ENCODE results near the gene TEX11.
"Not testable (repeated sequence)": the region's sequence is repeated elsewhere in the genome, so short reads cannot be mapped to it uniquely, and the experiment has no call there.

TEX11 gene

DNA sequence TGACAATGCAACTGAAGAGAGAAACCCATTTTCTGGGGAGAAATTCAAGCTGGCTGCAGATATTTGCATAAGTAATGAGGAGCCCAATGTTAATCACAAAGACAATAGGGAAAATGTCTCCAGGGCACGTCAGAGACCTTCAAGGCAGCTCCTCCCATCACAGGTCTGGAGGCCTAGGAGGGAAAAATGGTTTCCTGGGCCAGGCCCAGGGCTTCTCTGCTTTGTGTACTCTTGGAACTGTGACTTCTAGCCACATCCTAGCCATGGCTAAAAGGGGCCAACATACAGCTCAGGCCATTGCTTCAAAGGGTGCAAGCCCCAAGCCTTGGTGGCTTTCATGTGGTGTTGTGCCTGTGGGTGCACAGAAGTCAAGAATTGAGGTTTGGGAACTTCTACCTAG, 321.4 kb downstream of the TEX11 start:
- not testable (repeated sequence) for DNase-seq (ENCODE audit: low read depth)

DNA sequence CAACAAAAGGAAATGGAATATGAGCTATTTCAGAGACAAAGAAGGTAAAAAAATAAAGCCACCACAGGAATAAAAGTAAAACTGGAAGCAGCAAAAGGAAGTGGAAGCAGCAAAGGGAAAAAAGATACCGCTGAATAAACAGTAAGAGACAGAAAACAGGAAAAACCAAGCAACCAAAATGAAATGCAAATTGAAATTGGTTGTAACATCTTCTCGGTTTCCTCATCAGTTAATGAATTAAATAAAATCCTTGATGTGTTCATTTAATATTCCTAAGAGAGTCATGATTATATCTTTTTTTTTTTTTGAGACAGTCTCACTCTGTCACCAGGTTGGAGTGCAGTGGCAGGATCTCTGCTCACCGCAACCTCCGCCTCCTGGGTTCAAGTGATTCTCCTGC, 331.1 kb downstream of the TEX11 start:
- DNase-seq (ENCODE audit: low read depth): no peak

DNA sequence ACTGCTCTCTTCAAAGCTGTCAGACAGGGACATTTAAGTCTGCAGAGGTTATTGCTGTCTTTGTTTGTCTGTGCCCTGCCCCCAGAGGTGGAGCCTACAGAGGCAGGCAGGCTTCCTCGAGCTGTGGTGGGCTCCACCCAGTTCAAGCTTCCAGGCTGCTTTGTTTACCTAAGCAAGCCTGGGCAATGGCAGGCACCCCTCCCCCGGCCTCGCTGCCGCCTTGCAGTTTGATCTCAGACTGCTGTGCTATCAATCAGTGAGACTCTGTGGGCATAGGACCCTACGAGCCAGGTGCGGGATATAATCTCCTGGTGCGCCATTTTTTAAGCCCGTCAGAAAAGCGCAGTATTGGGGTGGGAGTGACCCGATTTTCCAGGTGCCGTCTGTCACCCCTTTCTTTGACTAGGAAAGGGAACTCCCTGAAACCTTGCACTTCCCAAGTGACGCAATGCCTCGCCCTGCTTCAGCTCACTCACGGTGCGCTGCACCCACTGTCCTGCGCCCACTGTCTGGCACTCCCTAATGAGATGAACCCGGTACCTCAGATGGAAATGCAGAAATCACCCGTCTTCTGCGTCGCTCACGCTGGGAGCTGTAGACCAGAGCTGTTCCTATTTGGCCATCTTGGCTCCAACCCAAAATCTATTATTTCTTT, 338.5 kb downstream of the TEX11 start:
- not testable (repeated sequence) for DNase-seq (ENCODE audit: low read depth)

DNA sequence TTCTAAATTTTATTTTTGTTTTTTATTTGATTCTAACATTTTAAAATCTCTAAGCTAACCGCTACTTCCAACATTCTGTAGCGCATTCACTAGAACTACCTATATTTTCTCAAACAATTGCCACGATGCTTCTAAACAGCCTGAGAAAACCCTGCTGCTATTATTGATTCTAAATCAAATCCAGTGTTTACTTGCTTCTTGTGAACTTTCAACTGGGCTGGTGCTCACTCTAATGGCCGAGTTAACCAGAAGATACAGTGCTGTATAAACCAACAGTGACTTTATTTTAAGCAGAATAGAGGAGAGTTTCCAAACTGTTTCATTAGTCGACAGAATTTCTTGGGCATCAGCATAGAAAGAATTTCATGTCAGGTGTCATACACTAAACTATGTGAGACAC, 353.6 kb downstream of the TEX11 start:
- no peak for DNase-seq (ENCODE audit: low read depth)

DNA sequence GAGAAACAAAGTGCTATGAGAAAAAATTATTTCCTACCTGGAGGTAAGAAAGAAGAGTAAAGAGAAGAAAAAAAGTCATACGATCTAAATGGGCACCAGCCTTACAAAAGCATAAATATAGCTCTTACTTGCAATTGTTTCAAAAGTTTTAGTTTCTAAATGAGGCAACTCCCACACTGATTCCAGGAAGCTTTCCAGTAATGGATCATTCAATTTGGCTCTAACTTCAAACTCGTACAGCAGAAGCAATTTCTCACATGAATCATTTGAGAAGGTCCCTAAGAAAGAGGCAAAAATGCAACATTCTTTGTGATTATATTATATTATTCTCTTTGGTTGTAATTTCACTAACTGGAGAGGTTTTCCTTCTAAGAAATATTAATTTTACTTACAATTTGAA, 354.0 kb downstream of the TEX11 start:
- no peak for DNase-seq (ENCODE audit: low read depth)

DNA sequence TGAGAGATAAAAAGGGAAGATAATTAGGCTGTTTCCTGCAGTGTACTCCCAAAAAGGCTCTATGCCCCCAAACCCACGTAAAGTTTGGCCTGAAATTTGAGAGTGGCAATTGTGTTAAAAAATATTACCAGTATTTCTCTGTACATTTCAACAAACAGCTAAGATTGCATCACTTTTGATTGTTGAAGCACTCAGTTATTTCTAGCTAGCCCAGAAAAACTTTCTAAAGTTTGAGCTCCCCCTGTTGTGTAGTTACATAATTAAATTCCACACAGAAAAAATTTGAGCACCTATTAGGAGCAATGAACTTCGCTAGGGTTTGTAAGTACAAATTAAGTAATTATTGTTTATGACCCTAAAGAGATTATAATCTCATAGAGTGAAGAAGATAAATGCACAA, 354.4 kb downstream of the TEX11 start:
- no peak for DNase-seq (ENCODE audit: low read depth)

DNA sequence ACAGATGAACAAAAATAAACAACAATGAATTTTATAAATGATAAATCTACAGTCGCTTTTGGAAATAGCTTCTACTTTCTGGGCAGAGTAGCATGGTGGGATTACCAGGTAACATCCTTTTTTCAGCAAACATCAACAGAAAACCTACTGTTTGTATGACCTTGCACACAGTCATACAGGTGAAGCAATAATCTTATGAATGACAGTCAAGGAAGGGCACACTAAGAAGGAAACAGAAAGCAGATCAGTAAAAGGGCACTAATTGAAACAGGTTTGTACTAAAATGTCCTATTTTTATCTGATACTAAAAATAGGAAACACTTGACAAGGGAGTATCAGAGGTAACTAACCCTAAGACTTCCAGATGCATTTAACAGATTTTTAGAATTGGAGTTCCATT, 355.0 kb downstream of the TEX11 start:
- no peak for DNase-seq (ENCODE audit: low read depth)

DNA sequence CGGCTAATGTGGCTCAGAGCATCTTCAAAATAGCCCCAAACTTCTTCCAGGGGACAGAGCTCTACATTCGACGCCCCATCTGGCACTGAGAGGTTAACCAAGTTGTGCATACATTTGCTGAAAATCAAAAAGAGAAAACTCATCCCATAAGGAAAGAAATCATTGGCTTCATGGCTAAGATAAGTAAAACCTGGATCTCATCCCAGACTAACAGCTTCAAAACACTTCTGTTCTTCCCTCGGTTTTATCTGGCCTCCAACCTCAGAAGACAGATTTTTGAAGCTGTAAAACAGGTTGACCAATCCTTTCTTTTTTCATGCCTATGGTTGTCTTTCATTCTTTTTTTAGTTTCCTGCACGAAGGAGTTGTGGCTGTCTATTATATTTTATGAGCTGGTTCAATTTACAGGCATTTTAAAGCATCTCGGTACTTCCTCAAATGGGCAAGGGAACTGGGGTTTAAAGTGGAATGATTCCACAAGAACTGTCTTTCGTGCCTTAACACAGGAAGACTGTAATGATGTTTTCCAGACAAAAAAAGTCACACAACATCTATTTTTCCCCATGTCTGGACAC, 356.3 kb downstream of the TEX11 start:
- no peak for DNase-seq (ENCODE audit: low read depth)

DNA sequence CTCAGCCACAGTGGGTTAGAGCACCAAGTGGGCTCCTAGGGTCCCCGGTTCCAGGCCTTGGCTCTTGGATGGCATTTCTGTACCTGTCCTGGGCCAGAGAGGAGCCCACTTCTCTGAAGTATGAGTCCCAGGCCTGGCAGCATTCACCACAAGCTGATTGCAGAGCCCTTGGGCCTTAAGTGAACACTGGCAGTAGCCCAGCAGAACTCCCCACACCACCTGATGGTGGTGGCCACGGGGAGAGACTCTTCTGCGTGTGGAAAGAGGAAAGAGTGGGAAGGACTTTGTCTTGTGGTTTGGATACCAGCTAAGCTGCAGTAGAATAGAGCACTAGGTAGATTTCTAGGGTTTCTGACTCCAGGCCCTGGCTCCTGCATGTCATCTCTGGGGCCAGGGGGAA, 359.1 kb downstream of the TEX11 start:
- DNase-seq (ENCODE audit: low read depth): no peak

DNA sequence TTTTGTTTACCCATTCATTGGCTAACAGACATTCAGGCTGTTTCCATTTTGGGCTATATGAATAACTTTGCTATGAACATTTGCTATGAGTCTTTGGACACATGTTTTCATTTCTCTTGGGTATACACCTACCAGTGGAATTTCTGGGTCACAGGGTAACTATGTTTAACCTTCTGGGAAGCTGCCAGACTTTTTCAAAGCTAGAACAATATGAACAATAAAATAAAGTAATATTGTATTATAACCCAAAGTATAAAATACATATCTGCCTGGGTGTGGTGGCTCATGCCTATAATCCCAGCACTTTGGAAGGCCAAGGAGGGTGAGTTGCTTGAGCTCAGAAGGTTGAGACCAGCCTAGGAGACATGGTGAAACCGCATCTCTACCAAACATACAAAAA, 373.3 kb downstream of the TEX11 start:
- no peak for DNase-seq (ENCODE audit: low read depth)

DNA sequence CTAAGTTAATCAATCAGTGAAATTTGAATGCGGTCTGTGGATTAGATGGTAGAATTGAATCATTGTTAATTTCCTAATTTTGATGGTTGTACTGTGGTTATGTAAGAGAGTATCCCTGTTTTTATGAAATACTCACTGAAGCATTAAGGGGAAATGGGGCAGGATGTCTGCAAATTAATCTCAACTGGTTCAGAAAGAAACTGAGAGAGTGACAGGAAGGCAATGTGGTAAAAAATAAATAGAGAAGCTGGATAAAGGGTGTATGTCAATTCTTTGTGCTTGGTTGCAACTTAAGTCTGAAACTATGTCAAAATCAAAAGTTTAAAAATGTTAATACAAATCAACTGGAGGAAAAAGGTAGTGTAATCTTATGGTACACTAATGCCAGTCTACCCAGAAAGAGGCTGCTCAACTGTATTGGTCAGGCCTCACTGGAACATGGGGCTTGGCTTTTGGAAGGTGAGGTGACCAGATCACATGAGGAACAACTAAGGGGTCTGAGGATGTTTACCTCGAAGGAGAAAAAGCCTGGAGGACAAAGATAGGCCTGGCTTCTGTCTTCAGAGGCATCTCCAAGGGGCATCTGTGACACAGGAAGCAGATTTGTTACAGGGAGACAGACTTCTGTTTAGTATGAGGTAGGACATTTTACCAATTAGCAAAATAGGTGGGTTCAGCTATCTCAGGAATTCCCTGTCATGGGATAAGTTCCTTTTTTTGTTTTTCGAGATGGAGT, 380.7 kb downstream of the TEX11 start:
- no peak for DNase-seq (ENCODE audit: low read depth)

DNA sequence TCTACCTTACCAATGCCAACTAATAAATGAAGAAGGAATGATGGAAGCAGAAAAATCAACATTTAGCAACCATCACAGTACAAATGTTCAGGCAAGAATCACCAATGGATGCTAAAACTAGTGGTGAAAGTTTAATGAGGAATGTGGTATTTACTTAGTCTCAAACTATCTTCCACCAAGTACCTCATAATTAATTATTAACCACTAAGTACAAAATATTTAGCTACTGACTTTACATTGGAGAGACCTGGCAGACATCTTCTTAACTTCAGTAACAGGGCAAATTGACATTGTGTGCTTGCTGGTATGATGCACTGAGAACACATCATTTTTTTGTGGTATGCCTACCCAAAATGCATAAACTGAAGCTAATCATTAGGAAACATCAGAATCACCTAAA, 381.5 kb downstream of the TEX11 start:
- DNase-seq (ENCODE audit: low read depth): no peak

DNA sequence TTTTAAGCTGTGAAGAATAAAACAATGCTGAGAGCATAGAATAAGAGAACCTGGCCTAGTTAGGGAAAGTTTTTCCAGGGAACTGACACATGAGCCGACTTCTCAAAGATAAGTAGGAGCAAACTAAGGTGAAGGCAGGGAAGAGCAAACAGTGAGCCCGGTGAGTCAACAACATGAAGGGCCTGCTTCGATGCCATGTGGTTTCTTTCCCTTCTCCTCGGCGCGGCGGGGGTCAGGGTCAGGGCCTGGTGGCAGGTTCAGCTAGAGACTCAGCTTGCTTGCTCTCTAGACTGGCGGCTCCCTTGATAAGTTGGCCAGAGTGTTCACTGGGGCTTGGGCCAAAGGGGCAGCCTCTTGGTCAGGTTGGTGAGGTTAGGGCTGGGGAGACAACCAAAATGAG, 382.8 kb downstream of the TEX11 start:
- no peak for DNase-seq (ENCODE audit: low read depth)

DNA sequence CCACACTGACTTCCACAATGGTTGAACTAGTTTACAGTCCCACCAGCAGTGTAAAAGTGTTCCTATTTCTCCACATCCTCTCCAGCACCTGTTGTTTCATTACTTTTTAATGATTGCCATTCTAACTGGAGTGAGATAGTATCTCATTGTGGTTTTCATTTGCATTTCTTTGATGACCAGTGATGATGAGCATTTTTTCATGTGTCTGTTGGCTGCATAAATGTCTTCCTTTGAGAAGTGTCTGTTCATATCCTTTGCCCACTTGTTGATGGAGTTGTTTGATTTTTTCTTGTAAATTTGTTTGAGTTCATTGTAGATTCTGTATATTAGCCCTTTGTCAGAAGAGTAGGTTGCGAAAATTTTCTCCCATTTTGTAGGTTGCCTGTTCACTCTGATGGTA, 392.8 kb downstream of the TEX11 start:
- not testable (repeated sequence) for DNase-seq (ENCODE audit: low read depth)

DNA sequence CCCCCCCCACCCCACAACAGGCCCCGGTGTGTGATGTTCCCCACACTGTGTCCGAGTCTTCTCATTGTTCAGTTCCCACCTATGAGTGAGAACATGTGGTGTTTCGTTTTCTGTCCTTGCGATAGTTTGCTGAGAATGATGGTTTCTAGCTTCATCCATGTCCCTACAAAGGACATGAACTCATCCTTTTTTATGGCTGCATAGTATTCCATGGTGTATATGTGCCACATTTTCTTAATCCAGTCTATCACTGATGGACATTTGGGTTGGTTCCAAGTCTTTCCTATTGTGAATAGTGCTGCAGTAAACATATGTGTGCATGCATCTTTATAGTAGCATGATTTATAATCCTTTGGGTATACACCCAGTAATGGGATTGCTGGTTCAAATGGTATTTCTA, 393.2 kb downstream of the TEX11 start:
- DNase-seq (ENCODE audit: low read depth): not testable (repeated sequence)

DNA sequence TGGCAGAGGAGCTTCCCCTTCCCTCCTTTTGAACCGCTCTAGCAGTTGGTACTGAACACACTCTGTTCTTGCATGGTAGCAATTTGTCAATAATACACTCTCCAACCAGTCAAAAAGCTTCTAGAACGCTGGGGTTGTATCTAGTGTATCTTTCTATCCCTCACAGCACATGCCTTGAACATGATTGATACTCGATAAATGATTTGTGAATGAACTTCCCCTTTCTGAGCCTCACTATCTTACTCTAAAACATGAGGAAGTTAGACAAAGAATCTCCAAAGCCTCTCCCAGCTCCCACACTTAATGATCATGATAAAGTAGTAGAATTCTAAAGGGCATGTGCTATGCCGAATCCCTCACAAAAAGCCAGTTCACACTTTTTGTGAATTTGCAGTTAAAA, 399.4 kb downstream of the TEX11 start:
- DNase-seq (ENCODE audit: low read depth): no peak

DNA sequence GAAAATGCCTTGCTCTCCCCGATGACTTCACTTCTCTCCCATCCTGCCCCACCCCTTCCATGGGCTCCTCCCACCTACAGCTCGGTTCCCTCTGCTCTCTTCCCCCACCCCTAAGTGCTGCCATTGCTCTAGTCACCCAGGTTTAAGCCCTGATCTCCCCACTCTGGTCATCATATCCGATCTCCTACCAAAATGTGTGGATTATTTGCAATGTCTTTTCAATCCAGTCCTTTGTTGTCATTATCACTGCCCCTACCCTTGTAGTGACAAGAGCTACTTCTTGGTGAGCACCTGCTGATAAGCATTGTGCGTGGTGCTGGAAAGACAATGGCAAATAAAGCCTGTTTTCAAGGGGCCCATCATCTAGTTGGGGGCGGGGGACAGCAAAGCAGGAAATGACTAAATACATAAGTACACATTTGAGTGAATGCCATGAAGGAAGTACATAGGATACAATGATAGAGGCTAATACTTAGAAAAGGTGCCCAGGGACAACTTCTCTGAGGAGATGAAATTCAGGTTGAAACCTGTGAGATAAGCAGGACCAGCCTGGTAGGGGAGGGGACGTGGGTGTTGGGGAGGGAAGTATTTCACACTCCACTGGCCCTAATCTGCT, 400.1 kb downstream of the TEX11 start:
- DNase-seq (ENCODE audit: low read depth): no peak

DNA sequence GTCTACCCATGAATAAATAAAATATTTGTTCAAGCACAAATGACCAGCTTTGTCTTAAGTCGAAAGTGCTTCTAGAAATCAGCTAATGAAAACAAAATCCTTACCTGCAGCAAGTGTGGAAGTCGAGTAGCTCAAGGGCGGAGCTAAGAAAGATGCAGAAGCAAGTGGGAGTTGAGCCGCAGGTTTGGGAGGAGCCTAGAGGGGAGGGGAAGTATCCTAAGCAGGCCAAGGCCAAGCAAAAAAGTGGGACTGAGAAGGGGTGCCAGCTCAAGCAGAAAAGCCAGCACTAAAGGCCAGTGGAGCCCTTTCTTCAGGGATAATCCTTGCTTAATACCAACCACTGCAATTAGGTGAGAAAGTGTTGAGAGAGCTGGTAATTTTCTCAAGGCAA, 403.1 kb downstream of the TEX11 start:
- no peak for DNase-seq (ENCODE audit: low read depth)

DNA sequence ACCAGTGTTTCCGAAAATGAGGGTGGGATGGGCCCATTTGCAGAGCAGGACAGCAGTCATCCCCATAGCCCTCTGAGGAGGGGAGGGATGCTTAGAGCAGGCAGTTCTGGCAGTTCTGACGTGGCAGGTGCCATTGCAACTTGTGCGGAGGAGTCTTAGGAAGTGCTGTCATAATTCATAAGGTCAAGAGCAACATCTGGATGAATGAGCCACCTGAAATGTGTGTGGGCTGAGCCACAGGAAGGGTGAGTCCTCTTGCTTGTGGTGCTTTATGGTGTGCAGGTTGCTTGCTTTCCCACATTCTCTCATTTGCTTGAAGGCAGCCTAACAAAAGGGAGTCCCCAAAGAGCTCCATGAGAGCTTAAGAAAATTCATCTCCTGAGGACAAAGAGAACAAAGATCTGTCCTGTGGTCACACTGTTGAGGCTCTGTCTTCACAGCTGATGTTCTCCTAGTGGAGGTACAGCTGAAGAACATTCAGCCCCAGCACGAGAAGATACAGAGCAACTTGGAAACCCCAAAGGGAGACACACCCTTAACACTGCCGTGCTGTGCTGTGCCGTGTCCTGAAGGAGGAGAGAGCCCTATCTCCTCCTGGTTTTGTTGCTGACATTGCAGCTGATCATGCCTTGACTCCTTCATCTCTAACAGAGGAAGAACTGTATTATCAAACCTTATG, 403.6 kb downstream of the TEX11 start:
- no peak for DNase-seq (ENCODE audit: low read depth)

DNA sequence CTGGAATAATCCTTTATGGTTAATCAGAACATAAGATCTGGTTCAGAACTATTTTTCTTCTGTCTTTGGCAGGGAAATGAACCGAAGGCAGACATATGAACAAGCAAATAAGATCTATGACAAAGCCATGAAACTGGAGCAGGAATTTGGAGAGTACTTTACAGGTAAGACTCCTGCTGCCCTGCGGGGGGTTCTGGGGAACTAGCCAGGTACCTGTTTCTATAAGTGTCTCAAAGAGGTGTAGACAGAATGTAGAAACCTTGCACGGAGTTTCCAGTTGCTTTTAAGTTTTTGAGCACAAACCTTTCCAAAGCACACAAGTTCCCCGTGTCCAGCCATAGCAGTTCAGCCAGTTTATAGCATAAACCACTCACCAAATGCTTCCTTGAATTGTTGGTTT, 407.7 kb downstream of the TEX11 start:
- no peak for DNase-seq (ENCODE audit: low read depth)

DNA sequence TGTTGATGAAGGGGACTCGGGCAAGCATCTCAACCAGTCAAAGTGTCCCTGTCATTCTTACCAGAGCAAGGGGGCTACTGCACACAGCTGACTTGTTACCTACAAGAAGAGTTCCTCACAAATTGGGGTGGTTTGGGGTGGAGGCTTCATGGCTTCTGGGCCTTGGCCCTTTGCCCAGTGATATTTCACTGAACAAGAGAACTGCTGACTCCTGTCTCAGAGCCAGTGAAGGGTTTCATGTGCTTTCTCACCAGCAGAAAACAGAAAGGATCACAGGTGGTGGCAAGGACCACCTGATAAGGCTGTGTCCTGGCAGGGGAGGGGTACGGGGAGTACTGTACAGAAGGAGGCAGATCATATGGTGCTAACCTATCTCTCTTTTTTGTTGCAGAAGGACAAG, 410.4 kb downstream of the TEX11 start:
- no peak for DNase-seq (ENCODE audit: low read depth)

DNA sequence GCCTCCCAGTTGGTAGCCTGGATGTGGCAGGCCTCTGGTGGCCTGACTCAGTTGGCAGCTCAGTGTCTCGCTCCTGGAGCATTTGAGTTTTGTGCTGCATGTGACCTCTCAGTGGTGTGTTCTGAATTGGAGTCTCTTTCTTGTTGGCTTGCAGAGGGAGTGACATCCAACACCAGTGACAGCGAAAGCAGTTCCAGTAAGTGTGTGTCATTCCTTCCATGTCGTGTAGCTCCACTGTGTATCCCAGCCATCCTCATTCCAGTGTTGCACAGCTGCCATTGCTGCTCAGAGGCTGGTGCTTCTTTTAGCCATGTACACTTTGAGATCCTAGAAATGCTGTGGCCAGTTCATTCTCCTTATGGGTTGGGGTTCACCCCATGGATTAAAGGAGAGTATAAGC, 411.5 kb downstream of the TEX11 start:
- no peak for DNase-seq (ENCODE audit: low read depth)

DNA sequence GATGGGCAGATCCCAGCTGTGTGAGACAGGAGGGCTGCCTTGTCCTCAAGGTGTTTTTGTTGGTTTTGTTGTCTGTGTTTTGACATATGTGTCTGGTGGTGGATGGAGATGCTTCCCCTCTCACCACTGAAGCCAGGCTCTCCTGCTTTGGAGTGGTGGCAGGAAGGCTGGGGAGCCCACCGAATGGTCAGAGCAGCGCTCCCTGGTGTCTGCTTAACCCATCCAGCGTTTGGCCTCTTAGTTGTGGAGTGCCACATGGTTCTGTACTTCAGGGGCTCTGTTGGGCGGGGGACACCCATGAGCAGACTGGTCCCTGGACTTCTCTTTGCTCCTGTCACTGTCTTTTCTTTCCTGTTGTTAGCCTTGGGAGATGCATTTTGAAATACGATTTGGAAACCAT, 412.0 kb downstream of the TEX11 start:
- DNase-seq (ENCODE audit: low read depth): no peak
